Suprapubic skin (tissue), 4 donors: ENCODE data around the gene ARID4A.

ENCODE experiments used
- EP300 ChIP-seq: sonication (generic); formaldehyde crosslinking; IDR thresholded peaks from one replicate; pipeline ENCODE4 v1.6.1; 2017; ENCODE audit warnings: antibody characterized with exemption
- POLR2A ChIP-seq, 2 donors: fragments of 450-650 bp; IDR thresholded peaks; one replicate each; pipeline ENCODE4 v1.6.1; 2017; ENCODE audit warnings: antibody characterized with exemption in 2 of 2, mild to moderate bottlenecking in 2 of 2, moderate library complexity in 2 of 2
- POLR2AphosphoS5 ChIP-seq, 3 donors: sonication (generic); formaldehyde crosslinking; IDR thresholded peaks; one replicate each; pipeline ENCODE4 v1.6.1; 2017; ENCODE audit warnings: antibody characterized with exemption in 3 of 3
- TF ChIP-seq, protein P1 (sequence below), 2 donors: fragments of 200-600 bp in 1 of 2; fragments of 450-650 bp in 1 of 2; sonication (generic) in 1 of 2; IDR thresholded peaks; one replicate each; pipeline ENCODE4 v1.5.1; 2016 to 2019; ENCODE audit warnings: antibody characterized with exemption in 2 of 2, mild to moderate bottlenecking in 1 of 2, moderate library complexity in 1 of 2

DNA sequence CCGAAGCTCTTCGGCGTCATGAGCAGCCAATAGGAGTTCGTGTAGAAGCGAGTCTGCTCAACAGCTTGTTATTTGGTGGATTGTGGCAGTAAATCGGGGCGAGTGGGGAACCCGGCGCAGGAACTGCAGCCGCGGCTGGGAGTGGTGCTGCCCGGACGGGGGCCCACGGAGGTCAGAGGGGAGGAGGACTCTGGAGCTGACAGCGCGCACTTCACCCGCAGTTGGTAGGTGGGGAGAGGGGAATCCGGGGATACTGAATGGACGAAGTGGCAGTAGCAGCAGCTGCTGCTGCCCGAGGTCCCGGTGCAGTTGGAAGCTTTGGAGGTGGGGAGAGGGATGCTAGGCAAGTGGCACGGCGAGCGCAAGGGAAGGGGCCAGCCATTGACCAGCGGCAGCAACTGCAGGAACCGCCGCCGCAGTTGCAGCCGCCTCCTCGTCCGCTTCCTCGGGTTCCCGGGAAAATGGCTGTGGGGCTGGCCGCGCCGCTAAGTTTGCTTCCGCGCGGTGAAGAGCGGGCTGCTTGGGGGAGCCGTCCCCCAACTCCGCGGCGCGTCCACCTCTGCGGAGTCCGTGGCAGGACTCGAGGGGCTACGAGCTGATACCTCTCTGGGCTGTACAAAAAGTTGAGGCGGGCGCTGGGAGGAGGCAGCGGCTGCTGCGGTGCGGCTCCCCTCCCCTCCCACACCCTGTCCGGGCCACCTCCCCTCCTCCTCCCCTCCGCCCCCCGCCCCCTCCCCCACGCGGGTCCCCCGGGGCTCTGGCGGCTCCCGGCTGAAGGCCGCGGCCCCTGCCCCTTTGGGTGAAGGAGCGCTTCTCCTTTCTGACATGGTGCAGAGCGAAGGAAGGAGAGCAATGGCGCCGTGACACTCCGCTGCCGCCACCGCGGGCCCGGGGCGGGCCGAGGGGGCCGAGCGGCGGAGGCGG, at the start of gene ARID4A:
- TF ChIP-seq, protein P1, sequence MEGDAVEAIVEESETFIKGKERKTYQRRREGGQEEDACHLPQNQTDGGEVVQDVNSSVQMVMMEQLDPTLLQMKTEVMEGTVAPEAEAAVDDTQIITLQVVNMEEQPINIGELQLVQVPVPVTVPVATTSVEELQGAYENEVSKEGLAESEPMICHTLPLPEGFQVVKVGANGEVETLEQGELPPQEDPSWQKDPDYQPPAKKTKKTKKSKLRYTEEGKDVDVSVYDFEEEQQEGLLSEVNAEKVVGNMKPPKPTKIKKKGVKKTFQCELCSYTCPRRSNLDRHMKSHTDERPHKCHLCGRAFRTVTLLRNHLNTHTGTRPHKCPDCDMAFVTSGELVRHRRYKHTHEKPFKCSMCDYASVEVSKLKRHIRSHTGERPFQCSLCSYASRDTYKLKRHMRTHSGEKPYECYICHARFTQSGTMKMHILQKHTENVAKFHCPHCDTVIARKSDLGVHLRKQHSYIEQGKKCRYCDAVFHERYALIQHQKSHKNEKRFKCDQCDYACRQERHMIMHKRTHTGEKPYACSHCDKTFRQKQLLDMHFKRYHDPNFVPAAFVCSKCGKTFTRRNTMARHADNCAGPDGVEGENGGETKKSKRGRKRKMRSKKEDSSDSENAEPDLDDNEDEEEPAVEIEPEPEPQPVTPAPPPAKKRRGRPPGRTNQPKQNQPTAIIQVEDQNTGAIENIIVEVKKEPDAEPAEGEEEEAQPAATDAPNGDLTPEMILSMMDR (IDR thresholded peaks at IDR 0.05), result no peak
- TF ChIP-seq EP300, result no peak
- peak; percentile 19 to 82 (median 54) for TF ChIP-seq POLR2AphosphoS5 (IDR thresholded peaks at IDR 0.05)
- peak; percentile 43 to 84 for TF ChIP-seq POLR2A (IDR thresholded peaks at IDR 0.05)
